Erythroblast (primary cell): ENCODE data around the gene DNAJA4.

ENCODE experiments used
- GATA1 ChIP-seq: IDR thresholded peaks from 2 replicates; pipeline ENCODE4 v1.6.1; 2011; ENCODE audit warnings: low read depth, mild to moderate bottlenecking, control low read depth, low read length, moderate library complexity
- POLR2A ChIP-seq: IDR thresholded peaks from 2 replicates; pipeline ENCODE4 v1.6.1; 2011; ENCODE audit warnings: mild to moderate bottlenecking, low read length

DNA sequence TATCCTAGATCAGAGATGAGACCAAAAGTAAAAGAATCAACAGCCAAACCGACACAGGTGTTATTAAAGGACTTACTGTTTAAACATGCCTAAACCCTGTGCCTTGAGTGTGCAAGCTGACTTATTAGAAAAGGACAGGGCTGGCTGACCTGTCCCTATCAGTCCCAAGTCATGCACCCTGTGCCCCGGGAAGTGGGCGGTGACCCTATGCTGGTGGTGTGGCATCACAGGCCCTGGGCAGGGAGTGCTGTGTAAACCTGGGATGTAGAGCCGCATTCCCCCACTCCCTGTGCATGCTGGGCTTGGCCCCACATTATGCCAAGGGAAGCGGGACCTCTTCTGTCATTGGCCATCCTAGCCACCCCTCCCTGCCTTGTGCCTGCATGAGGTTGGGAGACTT lies 10.6 kb downstream of the DNAJA4 start:
- TF ChIP-seq POLR2A, result no peak
- no peak for TF ChIP-seq GATA1
